ENCODE data around the gene DSCAML1. TPM values are rescaled to one million over a fixed set of nuclear protein-coding genes. Genes with fewer than 3 reads are reported as not detected.

Gene DSCAML1
- total RNA-seq, 1 donor = not detected

DNA sequence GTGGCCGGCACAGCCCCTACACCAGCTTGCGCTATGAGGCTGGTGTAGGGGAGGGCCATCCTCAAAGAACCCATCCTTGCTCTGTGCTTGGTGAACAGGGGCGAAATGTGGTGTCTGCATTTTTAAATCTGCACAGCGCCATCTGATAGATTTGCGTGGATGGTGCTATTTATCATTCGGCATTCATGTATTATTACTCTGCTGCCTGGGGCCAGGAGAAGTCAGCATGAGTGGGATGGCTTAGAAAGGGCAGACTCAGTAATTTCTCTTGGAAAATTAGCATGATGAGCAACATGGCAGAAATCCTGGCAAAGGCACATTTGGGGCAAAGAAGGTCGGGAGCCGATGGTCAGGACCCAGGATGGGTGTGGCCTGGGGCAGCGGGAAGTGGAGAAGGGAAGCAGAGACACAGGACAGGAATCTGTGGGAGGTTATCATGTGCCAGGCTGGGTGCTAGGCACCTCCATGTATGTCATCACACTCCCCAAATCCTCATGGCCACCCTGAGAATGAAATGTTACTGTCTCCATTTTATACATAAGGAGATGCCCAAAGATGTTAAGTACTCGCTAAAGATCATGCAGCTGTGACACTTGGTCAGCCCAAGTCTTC, 320.4 kb downstream of the DSCAML1 start:
- no peak overlapping the region for H3K4me3 ChIP-seq (ENCODE audit: low read depth, low read length)
- TF ChIP-seq, protein P1, sequence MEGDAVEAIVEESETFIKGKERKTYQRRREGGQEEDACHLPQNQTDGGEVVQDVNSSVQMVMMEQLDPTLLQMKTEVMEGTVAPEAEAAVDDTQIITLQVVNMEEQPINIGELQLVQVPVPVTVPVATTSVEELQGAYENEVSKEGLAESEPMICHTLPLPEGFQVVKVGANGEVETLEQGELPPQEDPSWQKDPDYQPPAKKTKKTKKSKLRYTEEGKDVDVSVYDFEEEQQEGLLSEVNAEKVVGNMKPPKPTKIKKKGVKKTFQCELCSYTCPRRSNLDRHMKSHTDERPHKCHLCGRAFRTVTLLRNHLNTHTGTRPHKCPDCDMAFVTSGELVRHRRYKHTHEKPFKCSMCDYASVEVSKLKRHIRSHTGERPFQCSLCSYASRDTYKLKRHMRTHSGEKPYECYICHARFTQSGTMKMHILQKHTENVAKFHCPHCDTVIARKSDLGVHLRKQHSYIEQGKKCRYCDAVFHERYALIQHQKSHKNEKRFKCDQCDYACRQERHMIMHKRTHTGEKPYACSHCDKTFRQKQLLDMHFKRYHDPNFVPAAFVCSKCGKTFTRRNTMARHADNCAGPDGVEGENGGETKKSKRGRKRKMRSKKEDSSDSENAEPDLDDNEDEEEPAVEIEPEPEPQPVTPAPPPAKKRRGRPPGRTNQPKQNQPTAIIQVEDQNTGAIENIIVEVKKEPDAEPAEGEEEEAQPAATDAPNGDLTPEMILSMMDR (IDR thresholded peaks at IDR 0.05; ENCODE audit: insufficient read depth, low read depth, low read length) = no peak
- DNase-seq (ENCODE audit: low read depth) = no peak

DNA sequence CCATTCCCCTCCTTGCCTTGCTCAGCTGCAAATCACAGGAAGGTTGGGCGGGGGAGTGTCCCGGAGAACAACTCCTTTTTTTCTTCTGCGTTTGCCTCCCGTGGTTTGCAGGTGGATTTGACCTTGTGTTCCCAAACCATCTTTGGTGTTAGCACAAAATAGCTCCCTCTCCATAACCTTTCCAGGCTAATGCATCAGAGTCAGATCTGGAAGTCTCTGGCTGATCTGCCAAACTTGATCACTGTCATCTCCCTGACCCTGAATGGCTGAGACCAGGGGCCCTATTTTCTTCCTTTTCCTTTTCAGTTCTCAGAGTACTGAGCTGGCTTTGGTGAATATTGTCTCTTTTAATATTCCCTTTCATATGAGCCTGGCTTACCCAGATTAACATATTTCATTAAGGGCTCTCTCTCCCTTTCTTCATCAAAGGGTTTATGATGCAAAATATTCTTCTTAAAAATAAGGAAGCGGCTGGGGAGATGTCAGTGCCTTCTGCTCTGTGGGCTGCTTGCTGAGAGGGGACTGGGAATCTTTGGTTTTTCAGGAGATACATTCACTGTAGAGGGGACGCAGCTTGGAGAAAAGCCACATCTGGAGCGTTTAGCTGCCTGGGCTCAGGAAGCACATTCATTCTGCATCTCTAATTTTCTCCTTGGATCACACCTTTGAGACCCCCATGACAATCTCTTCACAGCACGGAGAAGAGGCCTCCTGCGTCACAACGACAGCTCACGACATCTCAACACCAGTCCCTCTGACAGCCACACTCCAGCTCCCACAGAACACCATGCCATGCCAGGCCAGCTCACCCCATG, 321.1 kb downstream of the DSCAML1 start:
- TF ChIP-seq, protein P1 (IDR thresholded peaks at IDR 0.05; ENCODE audit: insufficient read depth, low read depth, low read length) = no peak
- H3K4me3 ChIP-seq (ENCODE audit: low read depth, low read length) = no peak overlapping the region
- DNase-seq (ENCODE audit: low read depth) = no peak

DNA sequence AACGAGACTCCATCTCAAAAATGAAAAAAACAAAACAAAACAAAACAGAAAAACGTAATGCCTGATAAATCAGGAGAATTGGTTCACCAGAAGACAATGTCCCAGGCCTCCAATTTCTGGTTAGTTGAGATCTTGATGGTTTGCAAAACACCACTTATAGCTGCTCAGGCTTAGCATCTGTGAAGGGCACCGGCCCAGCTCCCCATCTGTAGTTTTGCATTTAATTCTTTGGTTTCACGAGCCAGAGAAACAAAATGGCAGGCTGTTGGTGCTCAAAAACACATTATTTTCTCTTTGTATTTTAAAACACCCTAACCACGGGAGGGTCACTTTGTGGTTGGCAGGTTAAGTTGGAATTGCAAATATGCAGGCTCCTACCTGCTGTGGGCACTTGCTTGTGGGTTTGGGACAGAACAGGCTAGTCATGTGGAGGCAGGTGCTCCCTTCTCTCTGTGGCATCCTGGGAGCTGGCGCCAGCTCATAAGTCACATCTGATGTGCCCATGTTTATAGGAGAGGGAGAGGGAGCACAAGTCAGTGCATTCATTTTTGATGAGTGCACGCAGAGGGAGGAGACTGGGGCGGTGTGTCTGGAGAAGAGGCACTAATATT, 323.4 kb downstream of the DSCAML1 start:
- H3K4me3 ChIP-seq (ENCODE audit: low read depth, low read length) = no peak overlapping the region
- DNase-seq (ENCODE audit: low read depth) = no peak
- TF ChIP-seq, protein P1 (IDR thresholded peaks at IDR 0.05; ENCODE audit: insufficient read depth, low read depth, low read length) = no peak

DNA sequence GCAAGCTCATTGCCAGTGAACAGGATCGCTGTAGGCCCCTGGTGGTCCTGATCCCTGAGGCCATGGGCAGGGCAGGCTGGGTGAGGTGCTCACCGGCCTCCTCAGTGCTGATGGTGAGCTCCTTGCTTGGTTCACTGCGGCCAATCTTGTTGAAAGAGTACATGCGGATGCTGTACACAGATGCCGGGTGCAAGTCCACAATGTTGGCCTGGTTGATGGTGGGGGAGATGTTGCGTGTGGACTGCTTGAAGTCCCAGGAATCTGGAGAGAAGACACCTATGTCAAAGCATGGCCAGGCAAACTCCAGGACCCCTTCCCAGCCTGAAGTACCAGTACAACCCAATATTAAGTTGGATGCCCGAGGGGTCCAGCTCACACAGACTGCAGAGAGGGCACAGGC, 325.2 kb downstream of the DSCAML1 start:
- DNase-seq (ENCODE audit: low read depth) = no peak
- H3K4me3 ChIP-seq (ENCODE audit: low read depth, low read length) = no peak overlapping the region
- TF ChIP-seq, protein P1 (IDR thresholded peaks at IDR 0.05; ENCODE audit: insufficient read depth, low read depth, low read length) = no peak

DNA sequence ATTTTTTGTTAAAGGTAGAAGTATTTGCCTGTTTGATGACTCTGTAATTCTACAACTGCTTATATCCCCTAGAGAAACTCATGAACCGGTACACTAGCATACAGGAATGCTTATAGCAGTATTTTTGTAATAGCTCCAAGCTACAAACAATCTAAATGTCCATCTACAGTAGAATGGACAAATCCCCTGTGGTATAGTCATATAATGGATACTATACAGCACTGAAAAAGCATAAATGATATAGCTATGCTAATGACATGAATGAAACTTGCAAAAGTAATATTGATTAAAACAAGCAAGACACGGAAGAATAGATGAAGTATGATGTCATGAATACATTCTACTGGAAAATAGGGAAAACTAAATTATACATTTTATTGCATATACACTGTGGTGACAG, 326.4 kb downstream of the DSCAML1 start:
- TF ChIP-seq, protein P1 (IDR thresholded peaks at IDR 0.05; ENCODE audit: insufficient read depth, low read depth, low read length) = no peak
- H3K4me3 ChIP-seq (ENCODE audit: low read depth, low read length) = no peak overlapping the region
- no peak for DNase-seq (ENCODE audit: low read depth)

DNA sequence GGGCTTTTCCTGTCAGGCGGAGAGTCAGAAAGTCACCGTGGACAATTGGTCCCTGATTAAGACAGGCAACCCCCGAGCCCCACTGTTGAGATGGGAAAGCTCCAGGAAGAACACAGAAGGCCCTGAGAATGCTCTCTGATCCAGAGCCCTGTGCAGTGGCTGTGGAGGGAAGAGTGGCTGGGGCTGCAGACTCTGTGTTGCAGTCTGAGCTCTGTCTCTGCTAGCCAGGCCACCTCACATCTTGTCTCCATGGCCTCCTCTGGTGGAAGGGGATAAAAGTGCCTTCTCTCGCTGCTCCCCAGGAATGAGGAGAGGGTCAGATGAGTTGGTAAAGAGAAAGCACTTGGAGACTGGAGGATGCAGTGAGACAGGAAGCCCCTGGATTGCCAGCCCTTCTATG, 328.1 kb downstream of the DSCAML1 start:
- no peak overlapping the region for H3K4me3 ChIP-seq (ENCODE audit: low read depth, low read length)
- DNase-seq (ENCODE audit: low read depth) = no peak
- TF ChIP-seq, protein P1 (IDR thresholded peaks at IDR 0.05; ENCODE audit: insufficient read depth, low read depth, low read length) = no peak
